HFFc6 (cell line): ENCODE results near the gene PTGDR2. TPM values are rescaled to one million over a fixed set of nuclear protein-coding genes. Genes with fewer than 3 reads are reported as not detected.

Source experiments
- DNase-seq: peaks from one replicate; pipeline ENCODE4 v3.0.0-alpha.2; 2018
- H3K27ac Mint-ChIP-seq: 2 replicates; pipeline ENCODE4 v1.8.0; 2020; ENCODE audit warnings: mild to moderate bottlenecking, mixed read lengths
- H3K27me3 Mint-ChIP-seq: 2 replicates; pipeline ENCODE4 v1.8.0; 2021; ENCODE audit warnings: mild to moderate bottlenecking, moderate library complexity, mixed read lengths; ENCODE audit not compliant: insufficient read depth
- H3K36me3 Mint-ChIP-seq: 2 replicates; pipeline ENCODE4 v1.8.0; 2021; ENCODE audit warnings: low read depth, mixed read lengths
- H3K4me1 Mint-ChIP-seq: 2 replicates; pipeline ENCODE4 v1.8.0; 2020; ENCODE audit warnings: low read depth, mixed read lengths
- H3K4me3 Mint-ChIP-seq: 2 replicates; pipeline ENCODE4 v1.8.0; 2020; ENCODE audit warnings: mild to moderate bottlenecking, moderate library complexity, mixed read lengths
- H3K9me3 Mint-ChIP-seq: 2 replicates; pipeline ENCODE4 v1.8.0; 2020; ENCODE audit warnings: mild to moderate bottlenecking, mixed read lengths
- total RNA-seq, 6 experiments: library from RNA; stranded (reverse); fragmentation: NEBNext Ultra II Directional; extraction: Animal tissue kit (Norgen Biotek cat#: 25700); gene quantifications; 2 replicates in 1 of 6; 3 replicates in 5 of 6; pipeline ENCODE4 v1.2.3, GENCODE V29; 2021
- TF ChIP-seq, protein P1 (sequence below): fragments of 200-600 bp; sonication (generic); IDR thresholded peaks from 2 replicates; pipeline ENCODE4 v1.5.0; 2021; ENCODE audit warnings: antibody characterized with exemption, mild to moderate bottlenecking

The PTGDR2 gene
- total RNA-seq, 6 experiments from 2014 or later: not detected

DNA sequence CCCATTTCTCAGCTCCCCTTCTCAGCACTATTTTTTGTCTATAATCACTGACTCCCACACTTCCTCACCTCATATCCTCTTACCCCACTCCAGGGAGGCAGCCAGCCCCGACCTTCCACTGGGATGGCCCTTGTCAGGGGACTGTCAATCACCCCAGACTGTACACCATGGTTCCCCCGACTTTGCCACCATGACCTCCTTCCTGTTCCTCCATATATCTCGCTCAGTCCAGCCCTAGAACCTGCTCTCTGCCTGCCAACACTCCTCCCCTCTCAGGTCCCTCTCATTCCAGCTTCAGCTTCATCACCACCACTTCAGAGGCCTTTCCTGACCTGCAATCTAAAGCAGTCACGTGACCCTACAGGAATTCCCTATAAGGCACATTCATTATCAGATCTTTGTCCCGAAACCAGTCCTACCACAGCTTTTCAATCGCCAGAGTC, 34.1 kb upstream of the PTGDR2 start:
- no peak overlapping the region; the same call in 1 of the 2 replicates for H3K27ac Mint-ChIP-seq
- H3K27me3 Mint-ChIP-seq: no peaks in the 10 kb centered on the region
- H3K4me3 Mint-ChIP-seq: no peak overlapping the region
- H3K4me1 Mint-ChIP-seq: no peaks in the 10 kb centered on the region
- no peaks in the 10 kb centered on the region for H3K9me3 Mint-ChIP-seq
- TF ChIP-seq, protein P1, sequence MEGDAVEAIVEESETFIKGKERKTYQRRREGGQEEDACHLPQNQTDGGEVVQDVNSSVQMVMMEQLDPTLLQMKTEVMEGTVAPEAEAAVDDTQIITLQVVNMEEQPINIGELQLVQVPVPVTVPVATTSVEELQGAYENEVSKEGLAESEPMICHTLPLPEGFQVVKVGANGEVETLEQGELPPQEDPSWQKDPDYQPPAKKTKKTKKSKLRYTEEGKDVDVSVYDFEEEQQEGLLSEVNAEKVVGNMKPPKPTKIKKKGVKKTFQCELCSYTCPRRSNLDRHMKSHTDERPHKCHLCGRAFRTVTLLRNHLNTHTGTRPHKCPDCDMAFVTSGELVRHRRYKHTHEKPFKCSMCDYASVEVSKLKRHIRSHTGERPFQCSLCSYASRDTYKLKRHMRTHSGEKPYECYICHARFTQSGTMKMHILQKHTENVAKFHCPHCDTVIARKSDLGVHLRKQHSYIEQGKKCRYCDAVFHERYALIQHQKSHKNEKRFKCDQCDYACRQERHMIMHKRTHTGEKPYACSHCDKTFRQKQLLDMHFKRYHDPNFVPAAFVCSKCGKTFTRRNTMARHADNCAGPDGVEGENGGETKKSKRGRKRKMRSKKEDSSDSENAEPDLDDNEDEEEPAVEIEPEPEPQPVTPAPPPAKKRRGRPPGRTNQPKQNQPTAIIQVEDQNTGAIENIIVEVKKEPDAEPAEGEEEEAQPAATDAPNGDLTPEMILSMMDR: no peak
- no peak for DNase-seq
- no peaks in the 10 kb centered on the region; the same call in none of the 2 replicates for H3K36me3 Mint-ChIP-seq

DNA sequence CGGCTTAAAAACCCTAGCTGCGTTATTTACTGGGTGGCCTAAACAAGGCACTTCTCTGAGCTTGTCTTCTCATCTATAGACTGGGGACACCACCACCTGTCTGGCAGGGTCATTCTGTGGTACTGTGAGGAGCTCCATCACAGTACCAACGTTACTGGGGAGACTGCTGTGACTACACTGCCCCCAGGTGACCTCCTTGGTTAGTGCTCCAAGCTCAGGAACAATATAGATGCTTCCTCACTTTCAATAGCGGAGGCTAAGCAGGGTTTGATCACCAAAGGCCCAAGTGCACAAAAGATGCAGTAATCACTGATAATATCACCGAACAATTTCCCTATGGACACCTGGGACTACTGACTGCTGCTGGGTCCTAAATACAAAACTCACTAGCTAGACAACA, 31.8 kb upstream of the PTGDR2 start:
- no peaks in the 10 kb centered on the region for H3K9me3 Mint-ChIP-seq
- H3K4me3 Mint-ChIP-seq: no peak overlapping the region
- no peak overlapping the region for H3K27ac Mint-ChIP-seq
- H3K4me1 Mint-ChIP-seq: no peaks in the 10 kb centered on the region
- H3K36me3 Mint-ChIP-seq: no peaks in the 10 kb centered on the region; the same call in 1 of the 2 replicates
- no peaks in the 10 kb centered on the region for H3K27me3 Mint-ChIP-seq
- TF ChIP-seq, protein P1: peak; percentile 75
- peak; percentile 53 for DNase-seq

DNA sequence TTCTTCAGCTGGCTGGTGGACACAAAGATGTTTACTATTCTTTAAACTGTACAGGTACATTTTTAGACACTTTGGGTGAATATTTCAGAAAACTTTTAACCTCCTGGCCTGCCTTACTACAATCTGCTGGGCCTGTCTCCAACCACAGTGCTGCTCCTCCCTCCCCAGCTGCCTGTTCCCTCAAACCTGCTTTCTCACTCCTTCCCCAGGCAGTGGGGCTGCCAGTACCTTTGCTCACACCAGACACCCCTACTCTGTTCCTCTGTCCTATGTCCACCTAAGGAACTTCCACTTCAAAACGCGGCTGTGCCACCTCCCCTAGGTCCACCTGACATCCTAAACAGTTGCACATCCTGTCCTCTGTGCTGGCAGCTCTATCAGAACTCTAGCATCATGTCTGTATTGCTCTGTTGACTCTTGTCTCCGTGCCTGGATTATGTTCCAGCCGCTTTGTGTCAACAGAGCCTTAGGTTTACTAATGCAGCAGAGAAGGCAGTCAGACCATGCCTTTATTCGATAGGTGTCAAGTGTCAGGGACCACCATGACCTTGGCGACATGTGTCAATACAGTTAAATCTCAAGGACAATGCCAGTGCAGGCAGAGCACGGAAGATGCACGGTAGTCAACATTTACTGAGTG, 25.0 kb upstream of the PTGDR2 start:
- H3K36me3 Mint-ChIP-seq: peaks cover 5% of the 10 kb centered on the region; the same call in 1 of the 2 replicates
- H3K4me1 Mint-ChIP-seq: no peaks in the 10 kb centered on the region
- no peaks in the 10 kb centered on the region for H3K9me3 Mint-ChIP-seq
- H3K4me3 Mint-ChIP-seq: no peak overlapping the region
- peaks cover 3% of the 10 kb centered on the region for H3K27me3 Mint-ChIP-seq
- no peak for DNase-seq
- TF ChIP-seq, protein P1: no peak
- no peak overlapping the region for H3K27ac Mint-ChIP-seq

DNA sequence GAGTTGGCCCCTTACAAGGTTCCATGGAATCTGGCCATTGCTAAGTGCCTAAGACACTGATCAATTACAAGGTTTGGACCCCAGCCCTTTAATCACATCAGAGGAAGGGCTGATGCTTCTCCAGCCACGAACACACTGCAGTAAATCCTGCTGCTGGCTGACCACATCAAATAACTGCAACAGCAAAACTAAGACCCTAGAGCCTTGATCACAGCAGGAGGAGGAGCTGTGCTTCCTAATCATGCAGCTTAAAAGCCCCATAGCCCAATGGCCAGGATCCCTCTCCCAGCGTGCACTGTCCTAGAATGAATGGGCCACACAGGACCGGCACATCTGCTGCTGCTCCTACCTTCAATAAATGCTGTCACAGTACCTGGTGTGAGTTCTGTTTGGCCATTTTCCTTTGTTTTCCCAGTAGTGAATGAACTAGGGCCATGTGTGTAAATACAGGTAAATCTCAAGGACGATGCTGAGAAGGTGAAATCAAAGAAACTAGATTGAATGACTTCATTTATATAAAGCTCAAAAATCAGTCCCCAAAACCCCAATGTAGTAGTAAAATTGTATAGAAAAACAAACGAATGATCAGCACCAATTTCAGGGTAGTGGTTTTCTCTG, 24.3 kb upstream of the PTGDR2 start:
- no peaks in the 10 kb centered on the region for H3K4me1 Mint-ChIP-seq
- DNase-seq: no peak
- H3K9me3 Mint-ChIP-seq: no peaks in the 10 kb centered on the region
- TF ChIP-seq, protein P1: no peak
- H3K4me3 Mint-ChIP-seq: no peak overlapping the region
- peaks cover 5% of the 10 kb centered on the region; the same call in 1 of the 2 replicates for H3K36me3 Mint-ChIP-seq
- peaks cover 3% of the 10 kb centered on the region for H3K27me3 Mint-ChIP-seq
- H3K27ac Mint-ChIP-seq: no peak overlapping the region

DNA sequence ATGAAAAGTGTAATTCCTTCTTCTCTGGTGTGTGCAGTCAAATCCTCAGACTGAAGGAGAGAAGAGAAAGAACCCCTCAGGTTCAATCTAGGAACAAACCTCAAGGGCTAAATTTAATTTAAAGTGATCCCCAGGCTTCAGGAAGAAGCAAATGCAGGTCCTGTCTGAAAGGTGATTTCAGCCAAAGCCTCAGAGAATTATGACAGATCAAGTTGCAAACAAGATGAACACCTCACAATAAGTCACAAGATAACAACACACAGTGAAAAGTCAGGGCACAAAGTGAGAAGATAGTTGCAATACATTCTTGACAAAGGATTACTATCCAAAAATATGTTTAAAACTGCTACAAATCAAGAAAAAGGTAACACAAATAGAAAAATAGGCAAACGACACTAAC, 23.4 kb upstream of the PTGDR2 start:
- Mint-ChIP-seq H3K27me3 (peaks cover 3% of the 10 kb centered on the region), H3K4me1 (no peaks in the 10 kb centered on the region), H3K9me3 (no peaks in the 10 kb centered on the region), H3K36me3 (peaks cover 5% of the 10 kb centered on the region; the same call in 1 of the 2 replicates), H3K4me3 (no peak overlapping the region), H3K27ac (no peak overlapping the region)
- TF ChIP-seq, protein P1: no peak
- DNase-seq: no peak
